Activated naive CD4-positive, alpha-beta T cell treated with anti-CD3 and anti-CD28 coated beads for 36 hours (primary cell): ENCODE results near the gene AURKA. TPM values are rescaled to one million over a fixed set of nuclear protein-coding genes. Genes with fewer than 3 reads are reported as not detected.

Source experiments
- CTCF ChIA-PET: fragments of 350-600 bp; sonication (Branson Sonifier 250); formaldehyde crosslinking; loops from one replicate; lab custom pipeline; 2021; ENCODE audit warnings: antibody characterized with exemption; lab: Charles Lee
- DNase-seq: peaks from one replicate; pipeline ENCODE4 v3.0.0-alpha.2; 2020
- H3K27ac Mint-ChIP-seq: one replicate; pipeline ENCODE4 v1.8.0; 2021; ENCODE audit warnings: mild to moderate bottlenecking, mixed read lengths
- H3K27me3 Mint-ChIP-seq: one replicate; pipeline ENCODE4 v1.8.0; 2021; ENCODE audit warnings: low read depth, mixed read lengths
- H3K36me3 Mint-ChIP-seq: one replicate; pipeline ENCODE4 v1.8.0; 2021; ENCODE audit warnings: low read depth, mixed read lengths
- H3K4me1 Mint-ChIP-seq: one replicate; pipeline ENCODE4 v1.8.0; 2021; ENCODE audit warnings: low read depth, mixed read lengths
- H3K4me3 Mint-ChIP-seq: one replicate; pipeline ENCODE4 v1.8.0; 2021; ENCODE audit warnings: mild to moderate bottlenecking, moderate library complexity, mixed read lengths
- H3K9me3 Mint-ChIP-seq: one replicate; pipeline ENCODE4 v1.8.0; 2021; ENCODE audit warnings: mixed read lengths
- intact Hi-C: fragments of 100-400 bp; cut with micrococcal nuclease; formaldehyde crosslinking; loops from one replicate; pipeline ENCODE4 v1.15.1; 2023
- total RNA-seq, 2 experiments: library from RNA; stranded (reverse); gene quantifications; one replicate each; pipeline ENCODE4 v1.2.3, GENCODE V29; 2021

AURKA gene
- total RNA-seq, 2 experiments from 2014 or later, result 115 to 121 TPM

DNA sequence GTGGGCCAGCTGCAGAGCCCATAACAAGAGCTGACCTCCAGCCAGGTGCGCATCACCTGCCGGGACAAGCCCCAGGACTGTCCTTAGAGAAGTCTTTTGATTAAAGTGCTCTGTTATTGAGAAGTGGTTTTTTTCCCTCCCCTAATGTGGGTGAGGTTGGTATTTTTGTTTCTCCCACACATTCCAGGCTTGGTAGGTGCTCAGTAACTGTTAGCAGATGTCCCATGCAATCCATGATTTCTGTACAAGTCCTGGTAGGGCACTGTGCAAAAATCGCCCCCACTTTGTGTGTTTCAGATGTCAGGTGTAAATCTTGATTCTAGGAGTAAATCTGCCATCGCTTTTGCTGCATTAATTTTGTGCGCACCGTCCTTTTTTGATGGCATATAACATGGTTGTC, 28.5 kb downstream of the AURKA start:
- no peaks in the 10 kb centered on the region for H3K27me3 Mint-ChIP-seq
- DNase-seq, result no peak
- intact Hi-C loops, result no loop called here
- CTCF ChIA-PET, result interaction anchor here (1.1 kb wide), 1 partner anchor 20 kb away, joined by 3 read pairs; no protein-coding TSS in a partner anchor
- H3K4me1 Mint-ChIP-seq, result peaks cover 16% of the 10 kb centered on the region
- no peak overlapping the region for H3K27ac Mint-ChIP-seq
- H3K9me3 Mint-ChIP-seq, result no peaks in the 10 kb centered on the region
- no peak overlapping the region for H3K4me3 Mint-ChIP-seq
- H3K36me3 Mint-ChIP-seq, result peaks cover 6% of the 10 kb centered on the region

GRCh38 chr20:56362833-56363413, 29.1 kb downstream of the AURKA start:
- no peaks in the 10 kb centered on the region for H3K27me3 Mint-ChIP-seq
- H3K36me3 Mint-ChIP-seq, result peaks cover 6% of the 10 kb centered on the region
- no peaks in the 10 kb centered on the region for H3K9me3 Mint-ChIP-seq
- CTCF ChIA-PET, result interaction anchor here (0.6 kb wide), 1 partner anchor 1049 kb away, joined by 4 read pairs; no protein-coding TSS in a partner anchor
- H3K4me3 Mint-ChIP-seq, result no peak overlapping the region
- DNase-seq, result no peak
- H3K4me1 Mint-ChIP-seq, result peaks cover 16% of the 10 kb centered on the region
- intact Hi-C loops, result no loop called here
- H3K27ac Mint-ChIP-seq, result no peak overlapping the region

GRCh38 chr20:56361900-56362299, 30.1 kb downstream of the AURKA start:
- Mint-ChIP-seq H3K4me3 (no peak overlapping the region), H3K36me3 (peaks cover 6% of the 10 kb centered on the region), H3K4me1 (peaks cover 16% of the 10 kb centered on the region), H3K9me3 (no peaks in the 10 kb centered on the region), H3K27me3 (no peaks in the 10 kb centered on the region), H3K27ac (no peak overlapping the region)
- CTCF ChIA-PET, result no interaction called here
- intact Hi-C loops, result no loop called here
- no peak for DNase-seq

- no peaks in the 10 kb centered on the region for H3K27me3 Mint-ChIP-seq
- peaks cover 16% of the 10 kb centered on the region for H3K4me1 Mint-ChIP-seq
- H3K27ac Mint-ChIP-seq, result no peak overlapping the region
- intact Hi-C loops, result no loop called here
- H3K4me3 Mint-ChIP-seq, result no peak overlapping the region
- no peaks in the 10 kb centered on the region for H3K9me3 Mint-ChIP-seq
- CTCF ChIA-PET, result no interaction called here
- H3K36me3 Mint-ChIP-seq, result peaks cover 3% of the 10 kb centered on the region
- no peak for DNase-seq
Observed at GRCh38 chr20:56360908-56361205, 31.2 kb downstream of the AURKA start.

GRCh38 chr20:56360133-56360907, 31.7 kb downstream of the AURKA start:
- Mint-ChIP-seq H3K4me3 (peak overlapping the region; percentile 86), H3K9me3 (no peaks in the 10 kb centered on the region), H3K27ac (no peak overlapping the region), H3K27me3 (no peaks in the 10 kb centered on the region), H3K4me1 (peaks cover 16% of the 10 kb centered on the region), H3K36me3 (peaks cover 3% of the 10 kb centered on the region)
- no peak for DNase-seq
- CTCF ChIA-PET, result interaction anchor here (0.6 to 1.0 kb wide), 2 partner anchors 12 to 218 kb away, joined by 3 read pairs; no protein-coding TSS in a partner anchor
- intact Hi-C loops, result no loop called here

GRCh38 chr20:56359212-56360132, 32.5 kb downstream of the AURKA start:
- DNase-seq, result peak; percentile 28
- Mint-ChIP-seq H3K27ac (peak overlapping the region; percentile 53), H3K4me3 (peak overlapping the region; percentile 86), H3K9me3 (no peaks in the 10 kb centered on the region), H3K4me1 (peaks cover 16% of the 10 kb centered on the region), H3K36me3 (no peaks in the 10 kb centered on the region), H3K27me3 (no peaks in the 10 kb centered on the region)
- CTCF ChIA-PET, result interaction anchor here (0.6 to 1.2 kb wide), 3 partner anchors 11 to 219 kb away, joined by 3 to 4 read pairs (median 3); no protein-coding TSS in a partner anchor
- intact Hi-C loops, result no loop called here

DNA sequence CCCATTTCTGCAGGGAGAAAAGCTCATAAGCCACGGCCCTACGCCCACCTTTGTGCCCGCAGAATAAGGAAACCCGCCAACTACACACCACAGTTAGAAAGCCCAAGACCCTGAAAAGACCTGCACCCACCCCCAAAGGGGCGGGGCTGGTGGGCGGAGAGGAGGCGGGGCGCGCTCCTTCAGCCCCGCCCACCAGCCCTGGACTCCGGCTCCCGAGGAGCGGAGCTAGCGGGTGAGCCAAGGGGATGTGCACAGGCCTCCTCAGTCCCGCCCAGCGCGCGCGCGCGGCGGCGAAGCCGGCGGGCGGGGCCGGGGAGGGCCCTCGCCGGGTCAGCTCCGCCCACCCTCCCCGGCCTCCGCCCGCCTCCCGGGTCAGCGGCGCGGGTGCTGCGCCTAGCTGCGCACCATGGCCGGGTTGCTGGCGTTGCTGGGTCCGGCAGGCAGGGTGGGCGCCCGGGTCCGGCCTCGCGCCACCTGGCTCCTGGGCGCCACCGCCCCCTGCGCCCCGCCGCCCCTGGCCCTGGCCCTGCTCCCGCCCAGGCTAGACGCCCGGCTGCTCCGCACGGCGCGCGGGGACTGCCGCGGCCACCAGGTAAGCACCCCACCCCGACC, 33.3 kb downstream of the AURKA start, which contains the start of gene FAM210B:
FAM210B (plus strand) TSS at position 375 of the 612 bp plus-strand sequence; CDS start at position 407, 32 bp downstream.
- Mint-ChIP-seq H3K9me3 (no peaks in the 10 kb centered on the region), H3K27me3 (no peaks in the 10 kb centered on the region), H3K4me1 (peaks cover 16% of the 10 kb centered on the region), H3K4me3 (peak within 1 kb of the TSS; percentile 86), H3K36me3 (no peaks in the 10 kb centered on the region), H3K27ac (peak within 1 kb of the TSS; percentile 53)
- CTCF ChIA-PET, result interaction anchor here (1.2 kb wide), 1 partner anchor 15 kb away, joined by 4 read pairs; no protein-coding TSS in a partner anchor
- intact Hi-C loops, result loop anchor here (1.0 kb wide), 1 partner anchor 34 kb away; the partner anchor contains the start of genes AURKA and CSTF1
- peak; percentile 82 for DNase-seq

DNA sequence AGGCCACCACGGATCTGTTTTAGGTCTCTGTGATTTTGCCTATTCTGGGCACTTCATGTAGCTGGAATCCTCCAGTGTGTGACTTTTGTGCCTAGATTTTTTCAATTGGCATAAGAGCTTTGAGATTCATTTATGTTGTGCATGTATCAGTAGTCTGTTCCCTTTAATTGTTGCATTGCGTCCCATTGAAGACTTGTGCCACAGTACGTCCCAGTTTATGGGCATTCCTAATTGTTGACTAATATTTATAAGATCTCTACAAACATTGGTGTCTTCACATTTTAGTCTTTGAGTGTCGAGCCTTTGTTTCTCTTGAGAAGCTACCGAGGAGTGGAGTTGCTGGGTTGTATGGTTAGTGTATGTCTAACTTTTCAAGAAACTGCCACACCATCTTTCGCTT, 33.9 kb downstream of the AURKA start:
- no peak overlapping the region for H3K27ac Mint-ChIP-seq
- no peaks in the 10 kb centered on the region for H3K9me3 Mint-ChIP-seq
- H3K27me3 Mint-ChIP-seq, result no peaks in the 10 kb centered on the region
- peaks cover 16% of the 10 kb centered on the region for H3K4me1 Mint-ChIP-seq
- CTCF ChIA-PET, result interaction anchor here (0.6 to 1.2 kb wide), 2 partner anchors 14 to 631 kb away, joined by 3 to 4 read pairs; no protein-coding TSS in a partner anchor
- peak overlapping the region; percentile 55 for H3K4me3 Mint-ChIP-seq
- DNase-seq, result no peak
- intact Hi-C loops, result loop anchor here (1.0 kb wide), 1 partner anchor 34 kb away; the partner anchor contains the start of genes AURKA and CSTF1
- no peaks in the 10 kb centered on the region for H3K36me3 Mint-ChIP-seq

- CTCF ChIA-PET, result interaction anchor here (1.2 to 1.9 kb wide), 2 partner anchors 10 to 19 kb away, joined by 5 to 6 read pairs; no protein-coding TSS in a partner anchor
- Mint-ChIP-seq H3K36me3 (no peaks in the 10 kb centered on the region), H3K27me3 (no peaks in the 10 kb centered on the region), H3K4me1 (peaks cover 2% of the 10 kb centered on the region), H3K27ac (no peak overlapping the region), H3K9me3 (no peaks in the 10 kb centered on the region), H3K4me3 (no peak overlapping the region)
- intact Hi-C loops, result no loop called here
- no peak for DNase-seq
Observed at GRCh38 chr20:56353356-56353755, 38.7 kb downstream of the AURKA start.

- no peak overlapping the region for H3K4me3 Mint-ChIP-seq
- peaks cover 5% of the 10 kb centered on the region for H3K4me1 Mint-ChIP-seq
- DNase-seq, result no peak
- H3K36me3 Mint-ChIP-seq, result no peaks in the 10 kb centered on the region
- H3K9me3 Mint-ChIP-seq, result no peaks in the 10 kb centered on the region
- no peaks in the 10 kb centered on the region for H3K27me3 Mint-ChIP-seq
- H3K27ac Mint-ChIP-seq, result no peak overlapping the region
- intact Hi-C loops, result no loop called here
- CTCF ChIA-PET, result interaction anchor here (1.2 to 1.9 kb wide), 2 partner anchors 9 to 20 kb away, joined by 5 to 6 read pairs; no protein-coding TSS in a partner anchor
Observed at GRCh38 chr20:56352345-56353055, 39.5 kb downstream of the AURKA start.

GRCh38 chr20:56350842-56351241, 41.2 kb downstream of the AURKA start:
- peaks cover 5% of the 10 kb centered on the region for H3K4me1 Mint-ChIP-seq
- intact Hi-C loops, result no loop called here
- H3K9me3 Mint-ChIP-seq, result no peaks in the 10 kb centered on the region
- no peaks in the 10 kb centered on the region for H3K36me3 Mint-ChIP-seq
- CTCF ChIA-PET, result no interaction called here
- H3K27me3 Mint-ChIP-seq, result peaks cover 5% of the 10 kb centered on the region
- H3K4me3 Mint-ChIP-seq, result no peak overlapping the region
- no peak overlapping the region for H3K27ac Mint-ChIP-seq
- no peak for DNase-seq
